DND-41 (cell line): ENCODE results near the gene CPN1.

Experiments
- CTCF ChIP-seq: IDR thresholded peaks from 2 replicates; pipeline ENCODE4 v1.5.1; 2012; ENCODE audit warnings: borderline replicate concordance, low read length, moderate library complexity, mild to moderate bottlenecking; ENCODE audit not compliant: poor library complexity, severe bottlenecking; ENCODE audit errors: extremely low read depth
- EZH2 ChIP-seq: IDR thresholded peaks from 3 replicates; pipeline ENCODE4 v1.6.1; 2012; ENCODE audit warnings: borderline replicate concordance, low read depth, mild to moderate bottlenecking, moderate library complexity, low read length, inconsistent platforms; ENCODE audit not compliant: severe bottlenecking

GRCh38 chr10:100122780-100123179 is 41.1 kb upstream of the CPN1 start:
- TF ChIP-seq CTCF (no peak), EZH2 (no peak)
